Fibroblast of pulmonary artery (primary cell): ENCODE measurements around the gene GTF2B.
"Not testable (repeated sequence)": the region's sequence is repeated elsewhere in the genome, so short reads cannot be mapped to it uniquely, and the experiment has no call there.

Experiments used
- DNase-seq: peaks from one replicate; pipeline ENCODE4 v3.0.0-alpha.2; 2010; ENCODE audit warnings: low read depth
- H3K4me3 ChIP-seq: replicated peaks from 2 replicates; pipeline ENCODE4 v1.5.1; 2011; ENCODE audit warnings: low read depth, mild to moderate bottlenecking, control low read depth, low read length, moderate library complexity
- TF ChIP-seq, protein P1 (sequence below): IDR thresholded peaks from 2 replicates; pipeline ENCODE4 v1.5.1; 2011; ENCODE audit warnings: mild to moderate bottlenecking, control low read depth, low read length, inconsistent platforms; ENCODE audit errors: missing control alignments

The GTF2B gene, protein sequence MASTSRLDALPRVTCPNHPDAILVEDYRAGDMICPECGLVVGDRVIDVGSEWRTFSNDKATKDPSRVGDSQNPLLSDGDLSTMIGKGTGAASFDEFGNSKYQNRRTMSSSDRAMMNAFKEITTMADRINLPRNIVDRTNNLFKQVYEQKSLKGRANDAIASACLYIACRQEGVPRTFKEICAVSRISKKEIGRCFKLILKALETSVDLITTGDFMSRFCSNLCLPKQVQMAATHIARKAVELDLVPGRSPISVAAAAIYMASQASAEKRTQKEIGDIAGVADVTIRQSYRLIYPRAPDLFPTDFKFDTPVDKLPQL

DNA sequence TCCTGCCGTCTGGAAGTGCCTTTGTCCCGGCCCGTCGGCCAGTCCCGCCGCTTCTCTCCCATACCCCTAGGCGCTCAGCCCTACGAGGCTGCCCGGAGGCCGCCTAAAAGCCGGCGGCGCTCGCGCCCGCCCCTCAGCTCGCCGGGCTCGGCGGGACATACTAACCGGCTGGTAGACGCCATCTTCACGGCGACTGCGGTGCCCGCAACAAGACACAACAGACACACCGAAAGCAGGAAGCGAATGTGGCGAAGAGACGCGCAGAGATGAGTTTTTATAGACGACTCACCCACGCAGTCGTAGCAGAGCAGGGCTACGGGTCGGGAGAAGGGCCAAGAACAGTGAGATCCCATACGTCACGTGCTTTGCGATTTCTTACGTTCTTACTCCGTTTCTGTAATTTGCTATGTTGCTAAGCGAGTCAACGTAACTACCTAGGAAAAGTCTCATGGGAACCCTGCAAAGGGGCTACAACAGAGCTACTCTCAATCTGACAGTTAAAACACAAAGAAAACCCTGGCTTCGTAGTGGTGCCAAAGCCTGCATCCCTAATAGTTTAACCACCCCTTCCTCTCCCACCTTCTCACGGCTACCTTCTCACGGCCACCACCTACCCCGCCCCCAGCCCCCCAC is at the start of gene GTF2B:
TSS of gene GTF2B (minus strand) at position 250 of the 633 bp plus-strand sequence. CDS start at position 182, 68 bp downstream.
- TF ChIP-seq, protein P1, sequence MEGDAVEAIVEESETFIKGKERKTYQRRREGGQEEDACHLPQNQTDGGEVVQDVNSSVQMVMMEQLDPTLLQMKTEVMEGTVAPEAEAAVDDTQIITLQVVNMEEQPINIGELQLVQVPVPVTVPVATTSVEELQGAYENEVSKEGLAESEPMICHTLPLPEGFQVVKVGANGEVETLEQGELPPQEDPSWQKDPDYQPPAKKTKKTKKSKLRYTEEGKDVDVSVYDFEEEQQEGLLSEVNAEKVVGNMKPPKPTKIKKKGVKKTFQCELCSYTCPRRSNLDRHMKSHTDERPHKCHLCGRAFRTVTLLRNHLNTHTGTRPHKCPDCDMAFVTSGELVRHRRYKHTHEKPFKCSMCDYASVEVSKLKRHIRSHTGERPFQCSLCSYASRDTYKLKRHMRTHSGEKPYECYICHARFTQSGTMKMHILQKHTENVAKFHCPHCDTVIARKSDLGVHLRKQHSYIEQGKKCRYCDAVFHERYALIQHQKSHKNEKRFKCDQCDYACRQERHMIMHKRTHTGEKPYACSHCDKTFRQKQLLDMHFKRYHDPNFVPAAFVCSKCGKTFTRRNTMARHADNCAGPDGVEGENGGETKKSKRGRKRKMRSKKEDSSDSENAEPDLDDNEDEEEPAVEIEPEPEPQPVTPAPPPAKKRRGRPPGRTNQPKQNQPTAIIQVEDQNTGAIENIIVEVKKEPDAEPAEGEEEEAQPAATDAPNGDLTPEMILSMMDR = no peak
- peak within 1 kb of the TSS; percentile 90 for H3K4me3 ChIP-seq
- peak; percentile 99 for DNase-seq

DNA sequence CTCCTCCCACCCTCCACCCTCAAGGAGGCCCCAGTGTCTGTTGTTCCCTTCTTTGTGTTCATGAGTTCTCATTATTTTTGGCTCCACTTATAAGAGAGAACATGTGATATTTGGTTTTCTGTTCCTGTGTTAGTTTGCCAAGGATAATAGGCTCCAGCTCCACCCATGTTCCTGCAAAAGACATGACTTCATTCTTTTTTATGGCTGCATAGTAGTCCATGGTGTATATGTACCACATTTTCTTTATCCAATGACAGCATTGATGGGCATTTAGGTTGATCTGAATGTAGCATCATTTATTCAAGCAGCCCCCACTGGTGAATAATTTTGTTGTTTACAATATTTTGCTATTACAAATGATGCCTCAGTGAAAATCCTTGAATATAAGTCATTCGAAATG is 47.2 kb upstream of the GTF2B start:
- not testable (repeated sequence) for DNase-seq, H3K4me3 ChIP-seq

DNA sequence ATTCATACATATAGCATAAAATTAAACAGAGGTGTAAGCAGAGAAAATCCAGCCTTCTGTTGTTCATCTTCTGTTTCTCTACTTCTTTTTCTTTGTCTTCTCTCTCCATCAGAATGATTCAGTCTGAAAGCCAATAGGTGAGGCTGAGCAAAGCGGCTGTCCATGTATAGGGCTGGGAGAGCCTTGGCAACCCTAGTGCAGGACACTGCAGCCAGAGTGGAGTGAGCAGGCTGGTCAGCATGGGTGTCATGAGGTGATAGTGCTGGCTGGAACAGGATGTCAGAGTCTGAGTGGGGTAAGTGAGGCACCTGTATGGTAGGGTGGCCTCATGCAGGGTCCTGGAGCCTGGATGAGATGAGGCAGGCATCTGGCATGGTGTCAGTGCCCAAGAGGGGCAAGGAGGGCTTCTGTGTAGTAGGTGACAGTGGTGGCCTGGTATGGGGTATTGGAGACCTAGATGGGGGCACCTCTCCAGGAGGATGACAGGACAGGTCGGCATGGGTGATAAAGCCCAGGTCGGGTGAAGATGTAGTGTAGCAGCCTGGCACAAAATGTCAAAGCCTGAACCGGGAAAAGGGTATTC is 45.5 kb upstream of the GTF2B start:
- H3K4me3 ChIP-seq = no peak overlapping the region
- no peak for DNase-seq
- TF ChIP-seq, protein P1 = no peak

DNA sequence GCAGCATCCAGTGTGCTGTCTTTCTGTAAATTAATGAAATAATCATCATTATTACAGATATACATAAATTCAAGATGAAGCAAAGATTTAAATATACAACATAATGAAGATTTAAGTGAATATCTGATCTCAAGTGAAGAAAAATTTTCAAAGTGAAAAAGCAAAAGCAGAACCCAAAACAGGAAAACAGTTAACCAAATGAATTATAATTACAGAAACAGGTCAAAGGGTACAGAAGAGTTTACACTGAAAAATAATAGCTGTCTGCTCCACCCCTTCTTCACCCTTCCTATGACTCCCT is 44.8 kb upstream of the GTF2B start:
- DNase-seq = no peak
- TF ChIP-seq, protein P1 = no peak
- H3K4me3 ChIP-seq = no peak overlapping the region

DNA sequence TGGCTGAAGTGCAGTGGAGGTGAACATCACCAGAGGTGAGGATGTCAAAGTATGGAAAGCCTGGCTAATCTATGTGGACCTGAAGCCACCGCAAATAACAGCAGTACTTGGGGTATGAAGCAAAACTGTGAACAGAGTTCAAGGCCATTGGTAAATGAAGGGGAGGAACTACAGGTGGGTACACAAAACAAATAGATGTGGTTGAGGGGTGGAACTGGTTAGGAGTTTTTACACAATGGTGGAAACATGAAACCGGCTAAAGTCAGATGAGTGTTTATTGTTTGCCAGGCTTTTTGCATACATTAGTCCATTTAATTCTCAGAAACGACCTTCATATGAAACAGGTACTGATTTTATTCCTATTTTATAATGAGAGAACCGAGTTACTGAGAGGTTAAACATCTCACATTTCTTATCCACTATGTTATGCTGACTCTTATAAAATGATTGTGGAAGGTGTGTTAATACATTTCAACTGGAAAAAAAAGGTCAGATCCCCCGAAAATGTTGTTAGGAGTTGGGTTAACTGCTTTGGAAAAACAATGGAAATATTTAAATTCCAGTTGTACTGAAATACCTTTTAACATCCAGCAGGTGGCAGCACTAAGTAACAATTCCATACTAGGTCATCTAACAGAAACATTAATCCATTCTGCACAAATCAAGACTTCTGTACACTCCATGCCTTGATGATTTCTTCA is 44.3 kb upstream of the GTF2B start:
- H3K4me3 ChIP-seq = no peak overlapping the region
- TF ChIP-seq, protein P1 = peak; percentile 59
- DNase-seq = peak; percentile 64

DNA sequence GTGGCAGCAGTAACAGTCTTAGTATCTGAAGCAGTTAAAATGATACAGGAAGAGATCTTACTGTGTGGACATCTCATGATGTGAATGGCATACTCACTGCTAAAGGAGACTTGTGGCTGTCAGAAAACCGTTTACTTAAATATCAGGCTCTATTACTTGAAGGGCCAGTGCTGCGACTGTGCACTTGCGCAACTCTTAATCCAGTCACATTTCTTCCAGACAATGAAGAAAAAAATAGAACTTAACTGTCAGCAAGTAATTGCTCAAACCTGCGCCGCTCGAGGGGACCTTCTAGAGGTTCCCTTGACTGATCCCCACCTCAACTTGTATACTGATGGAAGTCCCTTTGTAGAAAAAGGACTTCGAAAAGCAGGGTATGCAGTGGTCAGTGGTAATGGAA is 38.8 kb upstream of the GTF2B start:
- DNase-seq, H3K4me3 ChIP-seq: not testable (repeated sequence)

DNA sequence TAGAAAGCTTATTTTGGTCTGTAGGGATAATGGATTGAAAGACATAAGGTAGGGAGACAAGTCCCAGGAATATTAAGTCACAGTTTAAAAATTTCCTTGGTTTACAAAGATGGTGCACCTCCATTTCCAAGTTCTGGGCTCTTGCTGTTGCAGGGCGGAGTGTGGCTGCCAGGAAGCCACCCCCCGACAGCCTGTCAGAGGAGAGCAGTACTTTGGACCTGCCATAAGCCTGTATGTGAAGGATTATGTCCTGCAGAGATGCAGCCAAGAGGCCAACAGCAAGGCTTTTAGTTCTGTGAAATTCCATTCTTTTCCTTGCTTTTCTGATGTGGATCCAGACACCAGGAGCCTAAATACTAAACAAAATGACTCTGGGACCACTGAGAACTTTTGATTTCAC is 31.9 kb upstream of the GTF2B start:
- DNase-seq = no peak
- no peak overlapping the region for H3K4me3 ChIP-seq
- TF ChIP-seq, protein P1 = no peak
